H9 (cell line): ENCODE data around the gene SLC30A1. TPM values are rescaled to one million over a fixed set of nuclear protein-coding genes. Genes with fewer than 3 reads are reported as not detected.

Experiments
- DNase-seq: peaks from one replicate; pipeline ENCODE4 v3.0.0-alpha.2; 2017
- H2AFZ ChIP-seq: one replicate; pipeline ENCODE4 v1.6.1; 2013; ENCODE audit warnings: mild to moderate bottlenecking, low read length, control low read depth, moderate library complexity
- H2AK5ac ChIP-seq: 2 replicates; pipeline ENCODE4 v1.6.1; 2013; ENCODE audit warnings: low read length, control low read depth, mixed read lengths; ENCODE audit not compliant: insufficient read length
- H2BK120ac ChIP-seq: one replicate; pipeline ENCODE4 v1.6.1; 2013; ENCODE audit warnings: low read depth, mild to moderate bottlenecking, low read length, control low read depth, inconsistent platforms; ENCODE audit not compliant: poor library complexity, severe bottlenecking
- H2BK12ac ChIP-seq: 2 replicates; pipeline ENCODE4 v1.6.1; 2013; ENCODE audit warnings: low read length, control low read depth, mixed read lengths, low read depth; ENCODE audit not compliant: insufficient read length
- H2BK15ac ChIP-seq: 2 replicates; pipeline ENCODE4 v1.6.1; 2013; ENCODE audit warnings: low read depth, low read length, control low read depth
- H2BK20ac ChIP-seq: one replicate; pipeline ENCODE4 v1.6.1; 2013; ENCODE audit warnings: low read depth, mild to moderate bottlenecking, low read length, control low read depth, inconsistent platforms; ENCODE audit not compliant: poor library complexity, severe bottlenecking
- H2BK5ac ChIP-seq: 2 replicates; pipeline ENCODE4 v1.6.1; 2013; ENCODE audit warnings: low read length, control low read depth, mixed read lengths; ENCODE audit not compliant: insufficient read length
- H3K14ac ChIP-seq: 2 replicates; pipeline ENCODE4 v1.6.1; 2013; ENCODE audit warnings: low read length, control low read depth; ENCODE audit not compliant: insufficient read depth
- H3K18ac ChIP-seq: 2 replicates; pipeline ENCODE4 v1.6.1; 2013; ENCODE audit warnings: low read depth, mild to moderate bottlenecking, mixed read lengths, low read length, control low read depth; ENCODE audit not compliant: insufficient read length
- H3K23ac ChIP-seq: 2 replicates; pipeline ENCODE4 v1.6.1; 2013; ENCODE audit warnings: low read length, control low read depth, mixed read lengths, low read depth; ENCODE audit not compliant: insufficient read length
- H3K23me2 ChIP-seq: 2 replicates; pipeline ENCODE4 v1.6.1; 2013; ENCODE audit warnings: low read depth, mild to moderate bottlenecking, mixed read lengths, low read length, control low read depth; ENCODE audit not compliant: insufficient read length, poor library complexity, severe bottlenecking
- H3K27ac ChIP-seq: 2 replicates; pipeline ENCODE4 v1.5.1; 2013; ENCODE audit warnings: low read length, control low read depth, mixed read lengths, low read depth; ENCODE audit not compliant: insufficient read length
- H3K27me3 ChIP-seq: 2 replicates; pipeline ENCODE4 v1.6.1; 2013; ENCODE audit warnings: low read length, control low read depth, inconsistent platforms; ENCODE audit not compliant: insufficient read depth
- H3K4ac ChIP-seq: 2 replicates; pipeline ENCODE4 v1.6.1; 2013; ENCODE audit warnings: low read depth, mild to moderate bottlenecking, control low read depth, inconsistent platforms, low read length, moderate library complexity
- H3K4me1 ChIP-seq: 2 replicates; pipeline ENCODE4 v1.6.1; 2013; ENCODE audit warnings: low read length, control low read depth, inconsistent platforms; ENCODE audit not compliant: insufficient read depth
- H3K4me2 ChIP-seq: 2 replicates; pipeline ENCODE4 v1.6.1; 2013; ENCODE audit warnings: low read length, control low read depth, mixed read lengths; ENCODE audit not compliant: insufficient read length, insufficient read depth
- H3K56ac ChIP-seq: 2 replicates; pipeline ENCODE4 v1.6.1; 2013; ENCODE audit warnings: low read depth, mild to moderate bottlenecking, mixed read lengths, low read length, control low read depth; ENCODE audit not compliant: insufficient read length
- H3K79me1 ChIP-seq: 2 replicates; pipeline ENCODE4 v1.6.1; 2013; ENCODE audit warnings: low read depth, mild to moderate bottlenecking, moderate library complexity, low read length, control low read depth, inconsistent platforms; ENCODE audit not compliant: insufficient read depth, poor library complexity, severe bottlenecking
- H3K79me2 ChIP-seq: 2 replicates; pipeline ENCODE4 v1.6.1; 2013; ENCODE audit warnings: low read length, control low read depth, inconsistent platforms; ENCODE audit not compliant: insufficient read depth
- H3K9ac ChIP-seq: 2 replicates; pipeline ENCODE4 v1.6.1; 2013; ENCODE audit warnings: low read length, control low read depth, mixed read lengths; ENCODE audit not compliant: insufficient read length; ENCODE audit errors: extremely low read depth
- H3K9me3 ChIP-seq: one replicate; pipeline ENCODE4 v1.6.1; 2013; ENCODE audit warnings: low read depth, low read length, inconsistent platforms; ENCODE audit not compliant: control insufficient read depth
- H3T11ph ChIP-seq: one replicate; pipeline ENCODE4 v1.6.1; 2013; ENCODE audit warnings: mild to moderate bottlenecking, low read length, control low read depth, inconsistent platforms
- H4K20me1 ChIP-seq: one replicate; pipeline ENCODE4 v1.6.1; 2013; ENCODE audit not compliant: control insufficient read depth, insufficient read length, insufficient read depth
- H4K5ac ChIP-seq: 2 replicates; pipeline ENCODE4 v1.6.1; 2013; ENCODE audit warnings: low read depth, mild to moderate bottlenecking, mixed read lengths, low read length, control low read depth; ENCODE audit not compliant: insufficient read length
- H4K8ac ChIP-seq: replicated peaks from 2 replicates; pipeline ENCODE4 v1.6.1; 2013; ENCODE audit warnings: low read length, control low read depth, mixed read lengths, low read depth; ENCODE audit not compliant: insufficient read length
- H4K91ac ChIP-seq: 2 replicates; pipeline ENCODE4 v1.6.1; 2013; ENCODE audit warnings: low read depth, mild to moderate bottlenecking, moderate library complexity, mixed read lengths, low read length, control low read depth; ENCODE audit not compliant: insufficient read length
- H3K27ac Mint-ChIP-seq, 3 experiments: 2 replicates in 2 of 3; 3 replicates in 1 of 3; pipeline ENCODE4 v1.8.0; 2020 to 2021; ENCODE audit warnings: mixed read lengths in 3 of 3, mild to moderate bottlenecking in 1 of 3, moderate library complexity in 1 of 3
- H3K27me3 Mint-ChIP-seq: 2 replicates; pipeline ENCODE4 v1.8.0; 2021; ENCODE audit warnings: low read depth, mild to moderate bottlenecking, moderate library complexity, mixed read lengths
- H3K36me3 Mint-ChIP-seq, 3 experiments: 2 replicates in 2 of 3; 3 replicates in 1 of 3; pipeline ENCODE4 v1.8.0; 2020 to 2021; ENCODE audit warnings: low read depth in 3 of 3, mixed read lengths in 3 of 3; ENCODE audit not compliant: insufficient read depth in 1 of 3
- H3K4me1 Mint-ChIP-seq, 2 experiments: 2 replicates each; pipeline ENCODE4 v1.8.0; 2020; ENCODE audit warnings: mixed read lengths in 2 of 2
- H3K4me3 Mint-ChIP-seq, 2 experiments: 2 replicates in 1 of 2; 3 replicates in 1 of 2; pipeline ENCODE4 v1.8.0; 2020 to 2021; ENCODE audit warnings: mild to moderate bottlenecking in 2 of 2, mixed read lengths in 2 of 2, moderate library complexity in 1 of 2
- H3K9me3 Mint-ChIP-seq, 2 experiments: 2 replicates in 1 of 2; 3 replicates in 1 of 2; pipeline ENCODE4 v1.8.0; 2020; ENCODE audit warnings: mild to moderate bottlenecking in 2 of 2, mixed read lengths in 2 of 2, moderate library complexity in 1 of 2
- CTCF ChIP-seq: fragments of 200-600 bp; sonication (generic); conservative IDR thresholded peaks from 3 replicates; pipeline ENCODE4 v1.8.0; 2021; ENCODE audit warnings: antibody characterized with exemption, mild to moderate bottlenecking
- WGBS: extraction: QIAGEN DNeasy Blood & Tissue Kit; methylation state at CpG from one replicate; pipeline ENCODE4 v1.1.7; 2013; ENCODE audit warnings: missing lambda C conversion rate, low lambda C conversion rate, mixed read lengths; ENCODE audit not compliant: insufficient read length; ENCODE audit errors: extremely low coverage; 5-methylcytosine and 5-hydroxymethylcytosine counted together
- total RNA-seq: library from RNA; stranded (reverse); gene quantifications from 2 replicates; pipeline ENCODE4 v1.2.1, GENCODE V29; 2021

The SLC30A1 gene
- total RNA-seq, 1 experiment from 2014 or later = 17.1 TPM

GRCh38 chr1:211531194-211532087 is 47.5 kb downstream of the SLC30A1 start:
- no peaks in the 10 kb centered on the region; a peak in 1 of 7 replicates for H3K36me3 Mint-ChIP-seq
- no peak overlapping the region for H4K91ac ChIP-seq
- H4K5ac ChIP-seq = no peak overlapping the region
- no peak overlapping the region; the same call in 1 of the 2 replicates for H3K14ac ChIP-seq
- H3K56ac ChIP-seq = no peak overlapping the region
- no peak overlapping the region for H2BK12ac ChIP-seq
- no peak for DNase-seq
- no peak overlapping the region for H2BK15ac ChIP-seq
- H2BK5ac ChIP-seq = no peak overlapping the region
- no peaks in the 10 kb centered on the region; the same call in none of the 2 replicates for H3K27me3 Mint-ChIP-seq
- H2AFZ ChIP-seq = no peak overlapping the region
- no peaks in the 10 kb centered on the region for H3K4me1 ChIP-seq
- H2BK120ac ChIP-seq = no peak overlapping the region
- H3K18ac ChIP-seq = no peak overlapping the region
- no peak overlapping the region for H2BK20ac ChIP-seq
- H3K27ac ChIP-seq = no peak overlapping the region
- no peak overlapping the region for H3T11ph ChIP-seq
- H3K4me3 Mint-ChIP-seq = no peak overlapping the region
- H3K27me3 ChIP-seq = no peaks in the 10 kb centered on the region
- no peak overlapping the region for H2AK5ac ChIP-seq
- TF ChIP-seq CTCF = no peak
- H3K4me1 Mint-ChIP-seq = peaks cover 3 to 7% of the 10 kb centered on the region in 2 experiments; a peak in 3 of 4 replicates
- H3K9me3 Mint-ChIP-seq = no peaks in the 10 kb centered on the region
- no peak overlapping the region for H4K8ac ChIP-seq
- H4K20me1 ChIP-seq = no peaks in the 10 kb centered on the region
- no peak overlapping the region for H3K27ac Mint-ChIP-seq
- no peaks in the 10 kb centered on the region for H3K79me2 ChIP-seq
- WGBS = no CpG with 5 or more reads among the region's 15 CpGs
- no peak overlapping the region for H3K4me2 ChIP-seq
- H3K23me2 ChIP-seq = no peaks in the 10 kb centered on the region
- no peak overlapping the region for H3K23ac ChIP-seq
- H3K9ac ChIP-seq = no peak overlapping the region
- H3K79me1 ChIP-seq = no peaks in the 10 kb centered on the region
- no peak overlapping the region for H3K4ac ChIP-seq
- no peaks in the 10 kb centered on the region for H3K9me3 ChIP-seq
